ENCODE measurements around the gene PATE1.

The PATE1 gene

GRCh38 chr11:125797641-125798040 is 51.6 kb downstream of the PATE1 start:
- no peak for DNase-seq

Measured in suppressor macrophage treated with lipopolysaccharide for 4 hours (primary cell).